Suprapubic skin (tissue), 4 donors: ENCODE measurements around the gene CTNND2. TPM values are rescaled to one million over a fixed set of nuclear protein-coding genes. Genes with fewer than 3 reads are reported as not detected.

Experiments
- DNase-seq, 2 donors: peaks; one replicate each; pipeline ENCODE4 v3.0.0-alpha.2; 2019; ENCODE audit warnings: low spot score in 2 of 2
- H3K27ac ChIP-seq: fragments of 200-600 bp; sonication (generic); one replicate; pipeline ENCODE4 v1.5.1; 2019
- H3K27me3 ChIP-seq: fragments of 200-600 bp; sonication (generic); one replicate; pipeline ENCODE4 v1.5.1; 2019
- H3K36me3 ChIP-seq: fragments of 200-600 bp; sonication (generic); one replicate; pipeline ENCODE4 v1.5.1; 2019
- H3K4me1 ChIP-seq: fragments of 200-600 bp; sonication (generic); one replicate; pipeline ENCODE4 v1.5.1; 2019
- H3K4me3 ChIP-seq: fragments of 200-600 bp; sonication (generic); one replicate; pipeline ENCODE4 v1.5.1; 2019; ENCODE audit warnings: mild to moderate bottlenecking
- H3K9me3 ChIP-seq: fragments of 200-600 bp; sonication (generic); one replicate; pipeline ENCODE4 v1.5.1; 2019
- CTCF ChIP-seq, 2 donors: fragments of 200-600 bp in 1 of 2; fragments of 450-650 bp in 1 of 2; sonication (generic) in 1 of 2; IDR thresholded peaks; one replicate each; pipeline ENCODE4 v1.5.1; 2016 to 2019; ENCODE audit warnings: antibody characterized with exemption in 2 of 2, mild to moderate bottlenecking in 1 of 2, moderate library complexity in 1 of 2
- EP300 ChIP-seq: sonication (generic); formaldehyde crosslinking; IDR thresholded peaks from one replicate; pipeline ENCODE4 v1.6.1; 2017; ENCODE audit warnings: antibody characterized with exemption
- POLR2A ChIP-seq, 2 donors: fragments of 450-650 bp; IDR thresholded peaks; one replicate each; pipeline ENCODE4 v1.6.1; 2017; ENCODE audit warnings: antibody characterized with exemption in 2 of 2, mild to moderate bottlenecking in 2 of 2, moderate library complexity in 2 of 2
- POLR2AphosphoS5 ChIP-seq, 3 donors: sonication (generic); formaldehyde crosslinking; IDR thresholded peaks; one replicate each; pipeline ENCODE4 v1.6.1; 2017; ENCODE audit warnings: antibody characterized with exemption in 3 of 3
- WGBS: methylation state at CpG from one replicate; pipeline ENCODE4 v1.1.5; 2018; 5-methylcytosine and 5-hydroxymethylcytosine counted together
- total RNA-seq, 4 donors: library from RNA; depleted of rRNA; stranded (reverse); fragments of >200 nt; gene quantifications; one replicate each; pipeline ENCODE4 v1.1.0, GENCODE V29; 2016

CTNND2 gene
- total RNA-seq, 4 donors from 2014 or later, result 0.40 to 3.8 (median 2.2) TPM

GRCh38 chr5:11252075-11252474 is 652.2 kb downstream of the CTNND2 start:
- H3K36me3 ChIP-seq, result no peaks in the 10 kb centered on the region
- no peak overlapping the region for H3K4me3 ChIP-seq
- H3K27ac ChIP-seq, result no peak overlapping the region
- no peak for DNase-seq
- peaks cover 3% of the 10 kb centered on the region for H3K4me1 ChIP-seq
- H3K27me3 ChIP-seq, result no peaks in the 10 kb centered on the region
- no peak for TF ChIP-seq CTCF (IDR thresholded peaks at IDR 0.05)
- TF ChIP-seq POLR2A (IDR thresholded peaks at IDR 0.05), result no peak
- TF ChIP-seq POLR2AphosphoS5 (IDR thresholded peaks at IDR 0.05), result no peak
- no peak for TF ChIP-seq EP300
- no peaks in the 10 kb centered on the region for H3K9me3 ChIP-seq
- 0% methylated on average over 1 of the region's 1 CpG for WGBS

- no peak overlapping the region for H3K27ac ChIP-seq
- H3K9me3 ChIP-seq, result no peaks in the 10 kb centered on the region
- no peak overlapping the region for H3K4me3 ChIP-seq
- no peaks in the 10 kb centered on the region for H3K36me3 ChIP-seq
- no peaks in the 10 kb centered on the region for H3K27me3 ChIP-seq
- DNase-seq, result no peak
- 35% methylated on average over 6 of the region's 6 CpGs for WGBS
- TF ChIP-seq CTCF (IDR thresholded peaks at IDR 0.05) (no peak), POLR2A (IDR thresholded peaks at IDR 0.05) (no peak), POLR2AphosphoS5 (IDR thresholded peaks at IDR 0.05) (no peak), EP300 (no peak)
- peaks cover 3% of the 10 kb centered on the region for H3K4me1 ChIP-seq
Measured at GRCh38 chr5:11251247-11251646, 653.0 kb downstream of the CTNND2 start.

DNA sequence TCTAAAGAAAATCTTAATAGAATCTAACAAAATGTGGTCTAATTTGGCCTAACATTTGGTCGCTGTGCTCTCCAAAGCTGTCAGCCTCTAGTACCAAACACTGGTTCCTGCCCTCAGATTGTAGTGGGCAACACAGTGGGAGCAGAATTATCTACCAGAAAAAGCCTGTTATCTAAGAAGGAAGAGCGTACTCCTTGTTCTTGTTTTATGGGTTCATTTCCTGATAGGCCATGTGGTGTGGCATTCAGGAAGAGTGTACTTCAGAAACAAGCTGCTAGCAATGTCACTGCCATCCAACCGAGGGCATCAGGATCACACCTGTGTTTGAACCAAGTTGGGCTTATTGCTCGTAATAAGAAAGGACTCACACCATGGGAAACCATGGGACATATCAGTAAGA is 655.3 kb downstream of the CTNND2 start:
- no peaks in the 10 kb centered on the region for H3K36me3 ChIP-seq
- no peaks in the 10 kb centered on the region for H3K9me3 ChIP-seq
- H3K4me3 ChIP-seq, result no peak overlapping the region
- no peak for TF ChIP-seq CTCF (IDR thresholded peaks at IDR 0.05)
- no peak for TF ChIP-seq POLR2AphosphoS5 (IDR thresholded peaks at IDR 0.05)
- no peak for TF ChIP-seq EP300
- TF ChIP-seq POLR2A (IDR thresholded peaks at IDR 0.05), result no peak
- no peaks in the 10 kb centered on the region for H3K27me3 ChIP-seq
- peaks cover 3% of the 10 kb centered on the region for H3K4me1 ChIP-seq
- WGBS, result 81% methylated on average over 4 of the region's 4 CpGs
- DNase-seq, result no peak
- H3K27ac ChIP-seq, result no peak overlapping the region

DNA sequence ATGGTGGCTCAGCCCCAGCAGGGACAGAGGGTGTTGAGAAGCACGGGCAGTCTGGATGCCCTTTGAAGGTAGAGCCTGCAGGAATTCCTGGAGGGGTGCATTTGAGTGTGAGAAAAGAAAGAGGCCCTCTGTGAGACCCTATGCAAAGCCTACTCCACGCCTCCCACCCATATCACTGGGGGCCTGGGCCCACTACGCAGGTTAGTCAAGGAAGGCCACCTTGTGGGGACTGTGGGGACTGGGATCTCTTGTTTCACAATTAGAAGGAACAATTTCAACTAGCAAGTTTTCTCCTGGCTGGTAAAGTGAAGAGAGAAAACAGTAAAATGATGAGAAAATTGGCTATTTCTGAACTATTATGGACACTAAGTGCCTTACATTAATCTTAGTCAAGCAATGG is 657.0 kb downstream of the CTNND2 start:
- H3K4me3 ChIP-seq, result no peak overlapping the region
- TF ChIP-seq POLR2AphosphoS5 (IDR thresholded peaks at IDR 0.05) (no peak), POLR2A (IDR thresholded peaks at IDR 0.05) (no peak), EP300 (no peak), CTCF (IDR thresholded peaks at IDR 0.05) (no peak)
- H3K36me3 ChIP-seq, result no peaks in the 10 kb centered on the region
- no peaks in the 10 kb centered on the region for H3K9me3 ChIP-seq
- H3K27me3 ChIP-seq, result no peaks in the 10 kb centered on the region
- no peak for DNase-seq
- H3K4me1 ChIP-seq, result peaks cover 3% of the 10 kb centered on the region
- no peak overlapping the region for H3K27ac ChIP-seq
- WGBS, result 93% methylated on average over 3 of the region's 3 CpGs

GRCh38 chr5:11240293-11241190 is 663.7 kb downstream of the CTNND2 start:
- Histone ChIP-seq H3K27ac (no peak overlapping the region), H3K4me1 (no peaks in the 10 kb centered on the region), H3K36me3 (no peaks in the 10 kb centered on the region), H3K9me3 (no peaks in the 10 kb centered on the region), H3K27me3 (no peaks in the 10 kb centered on the region), H3K4me3 (no peak overlapping the region)
- TF ChIP-seq CTCF (IDR thresholded peaks at IDR 0.05) (no peak), EP300 (no peak), POLR2A (IDR thresholded peaks at IDR 0.05) (no peak), POLR2AphosphoS5 (IDR thresholded peaks at IDR 0.05) (no peak)
- DNase-seq, result no peak
- 93% methylated on average over 2 of the region's 2 CpGs for WGBS
